Progenitor cell of endocrine pancreas (in vitro differentiated cells): ENCODE measurements around the gene PLXNC1. TPM values are rescaled to one million over a fixed set of nuclear protein-coding genes. Genes with fewer than 3 reads are reported as not detected.

Experiments used
- DNase-seq: peaks from one replicate; pipeline ENCODE4 v3.0.0; 2021; ENCODE audit warnings: low spot score; ENCODE audit not compliant: unreplicated experiment
- H3K27ac Mint-ChIP-seq: 2 replicates; pipeline ENCODE4 v1.8.0; 2021; ENCODE audit warnings: mild to moderate bottlenecking, moderate library complexity, mixed read lengths
- H3K27me3 Mint-ChIP-seq: 2 replicates; pipeline ENCODE4 v1.8.0; 2021; ENCODE audit warnings: mixed read lengths
- H3K36me3 Mint-ChIP-seq: 2 replicates; pipeline ENCODE4 v1.8.0; 2022; ENCODE audit warnings: mixed read lengths; ENCODE audit not compliant: insufficient read depth
- H3K4me1 Mint-ChIP-seq: 2 replicates; pipeline ENCODE4 v1.8.0; 2021; ENCODE audit warnings: low read depth, mixed read lengths
- H3K4me3 Mint-ChIP-seq: 2 replicates; pipeline ENCODE4 v1.8.0; 2021; ENCODE audit warnings: low read depth, mild to moderate bottlenecking, moderate library complexity, mixed read lengths
- H3K9me3 Mint-ChIP-seq: 2 replicates; pipeline ENCODE4 v1.8.0; 2021; ENCODE audit warnings: low read depth, mixed read lengths
- total RNA-seq: library from RNA; stranded (reverse); gene quantifications from 2 replicates; pipeline ENCODE4 v1.2.1, GENCODE V29; 2021
- TF ChIP-seq, protein P1 (sequence below): fragments of 200-600 bp; sonication (generic); IDR thresholded peaks from one replicate; pipeline ENCODE4 v1.5.0; 2021; ENCODE audit warnings: antibody characterized with exemption, mild to moderate bottlenecking; ENCODE audit not compliant: unreplicated experiment

Gene PLXNC1
- total RNA-seq, 1 donor from 2014 or later, result 25.7 TPM

DNA sequence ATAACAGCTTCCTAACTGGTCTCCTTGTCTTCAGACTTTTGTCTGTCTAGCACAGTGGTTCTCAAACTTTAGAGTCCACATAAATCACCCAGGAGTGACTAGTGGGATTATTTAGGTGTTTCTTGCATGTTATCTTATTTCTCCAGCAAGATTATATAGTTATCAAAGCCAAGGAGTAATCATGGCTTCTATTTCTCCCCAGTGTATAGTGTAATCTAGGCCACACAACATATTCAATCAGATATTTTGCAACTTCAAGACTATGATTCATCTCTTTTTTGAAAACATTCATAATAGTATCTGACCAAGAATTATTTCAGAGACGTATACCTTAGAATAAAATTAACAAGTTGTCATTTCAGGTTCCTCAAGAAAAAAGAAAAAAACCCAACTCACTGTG, 179.4 kb downstream of the PLXNC1 start:
- Mint-ChIP-seq H3K36me3 (peaks cover 22% of the 10 kb centered on the region), H3K27ac (no peak overlapping the region), H3K27me3 (no peaks in the 10 kb centered on the region), H3K4me3 (no peak overlapping the region), H3K9me3 (peaks cover 9% of the 10 kb centered on the region), H3K4me1 (peaks cover 3% of the 10 kb centered on the region)
- TF ChIP-seq, protein P1, sequence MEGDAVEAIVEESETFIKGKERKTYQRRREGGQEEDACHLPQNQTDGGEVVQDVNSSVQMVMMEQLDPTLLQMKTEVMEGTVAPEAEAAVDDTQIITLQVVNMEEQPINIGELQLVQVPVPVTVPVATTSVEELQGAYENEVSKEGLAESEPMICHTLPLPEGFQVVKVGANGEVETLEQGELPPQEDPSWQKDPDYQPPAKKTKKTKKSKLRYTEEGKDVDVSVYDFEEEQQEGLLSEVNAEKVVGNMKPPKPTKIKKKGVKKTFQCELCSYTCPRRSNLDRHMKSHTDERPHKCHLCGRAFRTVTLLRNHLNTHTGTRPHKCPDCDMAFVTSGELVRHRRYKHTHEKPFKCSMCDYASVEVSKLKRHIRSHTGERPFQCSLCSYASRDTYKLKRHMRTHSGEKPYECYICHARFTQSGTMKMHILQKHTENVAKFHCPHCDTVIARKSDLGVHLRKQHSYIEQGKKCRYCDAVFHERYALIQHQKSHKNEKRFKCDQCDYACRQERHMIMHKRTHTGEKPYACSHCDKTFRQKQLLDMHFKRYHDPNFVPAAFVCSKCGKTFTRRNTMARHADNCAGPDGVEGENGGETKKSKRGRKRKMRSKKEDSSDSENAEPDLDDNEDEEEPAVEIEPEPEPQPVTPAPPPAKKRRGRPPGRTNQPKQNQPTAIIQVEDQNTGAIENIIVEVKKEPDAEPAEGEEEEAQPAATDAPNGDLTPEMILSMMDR, result no peak
- DNase-seq, result no peak

DNA sequence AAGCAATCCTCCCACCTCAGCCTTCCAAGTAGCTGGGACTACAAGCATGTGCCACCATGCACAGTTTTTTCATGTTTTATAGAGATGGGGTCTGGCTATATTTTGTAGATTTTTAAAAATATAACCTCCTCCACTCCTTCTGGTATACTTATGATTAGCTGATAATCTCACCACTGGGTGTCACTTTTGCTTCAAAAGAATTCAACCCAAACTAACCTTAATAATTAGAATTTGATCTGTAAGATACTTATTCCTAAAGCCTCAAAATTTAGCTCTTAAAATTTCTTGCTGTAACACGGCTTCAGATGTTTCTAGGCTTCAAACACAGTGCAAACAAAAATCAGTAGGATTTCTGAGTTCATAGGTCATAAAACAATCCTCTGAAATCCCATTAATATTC, 181.0 kb downstream of the PLXNC1 start:
- TF ChIP-seq, protein P1, result no peak

DNA sequence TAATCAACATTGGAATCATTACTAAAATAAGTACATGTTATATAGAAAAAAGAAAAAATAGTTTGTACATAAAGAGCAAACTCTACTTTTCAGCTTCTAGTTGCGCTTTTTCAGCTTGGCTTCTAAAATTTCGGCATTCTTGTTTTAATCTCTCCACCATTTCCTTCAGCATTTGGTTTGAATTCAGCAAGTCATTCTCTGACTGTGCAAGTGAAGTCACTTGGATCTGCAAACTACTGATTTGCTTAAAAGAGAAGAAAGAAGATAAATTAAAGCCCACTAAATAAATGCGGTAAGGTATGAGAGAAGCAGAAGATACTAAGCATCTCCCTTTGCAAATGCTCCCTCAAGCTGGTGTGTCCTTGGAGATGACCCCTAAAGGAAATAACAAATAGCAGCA, 185.0 kb downstream of the PLXNC1 start:
- peaks cover 7% of the 10 kb centered on the region for H3K4me1 Mint-ChIP-seq
- H3K27me3 Mint-ChIP-seq, result no peaks in the 10 kb centered on the region
- H3K4me3 Mint-ChIP-seq, result no peak overlapping the region
- no peaks in the 10 kb centered on the region for H3K9me3 Mint-ChIP-seq
- H3K36me3 Mint-ChIP-seq, result peaks cover 5% of the 10 kb centered on the region
- H3K27ac Mint-ChIP-seq, result no peak overlapping the region
- TF ChIP-seq, protein P1, result no peak
- no peak for DNase-seq

More for the DNA sequence above, 181.0 kb downstream of the PLXNC1 start:
- H3K27me3 Mint-ChIP-seq, result no peaks in the 10 kb centered on the region
- no peak overlapping the region for H3K4me3 Mint-ChIP-seq
- peaks cover 4% of the 10 kb centered on the region for H3K9me3 Mint-ChIP-seq
- peaks cover 7% of the 10 kb centered on the region for H3K4me1 Mint-ChIP-seq
- peaks cover 14% of the 10 kb centered on the region for H3K36me3 Mint-ChIP-seq
- DNase-seq, result no peak
- H3K27ac Mint-ChIP-seq, result no peak overlapping the region

DNA sequence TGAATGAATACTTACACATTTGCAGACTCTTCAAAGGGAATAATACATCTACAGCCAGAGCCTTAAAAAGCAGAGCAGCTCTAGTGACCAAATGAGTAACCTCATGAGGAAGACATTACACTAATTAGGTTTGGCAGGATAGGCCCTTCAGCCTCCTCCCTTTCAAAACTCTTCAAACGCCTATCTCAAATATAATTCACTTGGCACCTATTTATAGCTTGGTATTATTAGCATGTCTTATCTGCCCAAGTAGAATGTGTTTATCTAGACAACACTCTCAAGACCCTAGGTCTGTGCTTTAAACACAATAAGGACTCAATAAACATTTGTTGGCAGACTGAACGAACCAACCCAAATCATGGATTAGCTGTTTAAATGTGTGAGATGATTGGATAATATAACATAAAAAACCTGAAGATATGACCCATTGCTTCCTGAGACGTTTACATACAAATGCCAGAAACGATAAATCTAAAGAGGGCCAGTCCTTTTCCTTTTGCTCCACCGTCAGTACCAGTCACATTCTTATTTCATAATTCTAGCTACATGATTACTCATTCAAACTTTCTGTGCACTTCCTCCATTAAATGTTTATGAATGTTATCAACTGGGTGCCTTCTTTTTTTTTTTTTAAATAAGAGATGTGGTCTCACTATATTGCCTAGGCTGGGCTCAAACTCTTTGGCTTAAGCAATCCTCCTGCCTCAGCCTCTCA, 188.0 kb downstream of the PLXNC1 start:
- Mint-ChIP-seq H3K9me3 (no peaks in the 10 kb centered on the region), H3K36me3 (peaks cover 5% of the 10 kb centered on the region), H3K4me3 (no peak overlapping the region), H3K27ac (no peak overlapping the region), H3K4me1 (peaks cover 8% of the 10 kb centered on the region), H3K27me3 (no peaks in the 10 kb centered on the region)
- TF ChIP-seq, protein P1, result no peak
- DNase-seq, result no peak

DNA sequence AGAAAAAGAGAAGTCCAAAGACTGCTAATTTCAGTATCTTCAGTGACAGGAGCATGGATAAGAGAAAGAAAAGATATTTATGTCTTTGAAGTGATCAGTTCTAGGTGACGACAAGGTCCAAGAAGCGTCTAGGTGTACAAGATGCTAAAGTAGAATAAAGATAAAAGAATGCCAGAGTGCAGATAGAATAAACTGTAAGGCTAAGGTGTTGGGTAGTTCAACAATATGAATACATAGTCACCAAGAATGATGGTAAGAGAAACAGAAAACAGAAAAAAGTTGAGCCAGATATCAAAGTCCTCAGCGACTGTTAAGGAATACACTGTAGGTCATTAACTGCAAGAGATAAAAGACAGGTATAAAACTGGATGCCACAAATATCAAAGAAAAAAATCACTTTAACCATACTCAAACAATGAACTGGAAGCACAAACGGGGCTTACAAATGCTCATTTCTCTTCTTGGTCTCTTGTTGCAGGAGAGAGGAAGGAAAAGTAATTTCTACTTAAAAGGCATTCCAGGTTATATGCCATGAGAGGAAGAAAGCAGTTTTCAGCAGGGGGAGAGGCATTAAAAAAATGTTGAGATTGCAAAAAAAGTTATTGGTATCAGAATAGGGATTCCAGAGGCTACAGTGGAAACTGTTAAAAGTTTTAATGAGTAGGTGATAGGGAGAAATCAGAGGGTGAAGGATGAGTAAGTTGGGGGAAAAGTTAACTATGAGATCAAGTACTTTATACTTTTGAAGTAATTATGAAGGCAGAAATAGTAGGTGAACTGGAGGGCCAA, 189.8 kb downstream of the PLXNC1 start:
- H3K4me3 Mint-ChIP-seq, result no peak overlapping the region
- no peak overlapping the region for H3K27ac Mint-ChIP-seq
- TF ChIP-seq, protein P1, result no peak
- no peaks in the 10 kb centered on the region for H3K9me3 Mint-ChIP-seq
- H3K36me3 Mint-ChIP-seq, result peaks cover 5% of the 10 kb centered on the region
- DNase-seq, result no peak
- H3K27me3 Mint-ChIP-seq, result no peaks in the 10 kb centered on the region
- H3K4me1 Mint-ChIP-seq, result peaks cover 6% of the 10 kb centered on the region
